ENCODE data around the gene CIZ1. TPM values are rescaled to one million over a fixed set of nuclear protein-coding genes. Genes with fewer than 3 reads are reported as not detected.

The CIZ1 gene
- total RNA-seq, 1 experiment from 2014 or later = 104 TPM

GRCh38 chr9:128224877-128225276, 33.5 kb upstream of the CIZ1 start:
- H3K56ac ChIP-seq (ENCODE audit: insufficient read length, low read depth, low read length) = no peak overlapping the region
- H3K23me2 ChIP-seq (ENCODE audit: insufficient read length, low read depth, low read length, poor library complexity, severe bottlenecking) = no peaks in the 10 kb centered on the region
- H3K27ac Mint-ChIP-seq = no peak overlapping the region
- no peak overlapping the region for H2BK15ac ChIP-seq (ENCODE audit: low read depth, low read length)
- no peaks in the 10 kb centered on the region for H4K20me1 ChIP-seq (ENCODE audit: control insufficient read depth, insufficient read depth, insufficient read length)
- H3K4me1 Mint-ChIP-seq = no peaks in the 10 kb centered on the region; a peak in 1 of 4 replicates
- no peaks in the 10 kb centered on the region for H3K9me3 Mint-ChIP-seq
- no peak overlapping the region for H3K14ac ChIP-seq (ENCODE audit: insufficient read depth, low read length)
- no peak for TF ChIP-seq CTCF (conservative IDR thresholded peaks at IDR 0.05)
- H3K79me1 ChIP-seq (ENCODE audit: insufficient read depth, low read depth, low read length, poor library complexity, severe bottlenecking) = no peaks in the 10 kb centered on the region
- no peak overlapping the region for H3K27ac ChIP-seq (ENCODE audit: insufficient read length, low read depth, low read length)
- H3K4me1 ChIP-seq (ENCODE audit: insufficient read depth, low read length) = no peaks in the 10 kb centered on the region
- no peak overlapping the region for H3K23ac ChIP-seq (ENCODE audit: insufficient read length, low read depth, low read length)
- H2AK5ac ChIP-seq (ENCODE audit: insufficient read length, low read length) = no peak overlapping the region
- H2BK5ac ChIP-seq (ENCODE audit: insufficient read length, low read length) = no peak overlapping the region
- H4K8ac ChIP-seq (replicated peaks; ENCODE audit: insufficient read length, low read depth, low read length) = no peak overlapping the region
- peaks cover 11 to 38% (median 30%) of the 10 kb centered on the region in 3 experiments for H3K36me3 Mint-ChIP-seq (ENCODE audit: insufficient read depth in 1 of 3, low read depth in 3 of 3)
- H3T11ph ChIP-seq (ENCODE audit: low read length) = no peak overlapping the region
- H3K9ac ChIP-seq (ENCODE audit: extremely low read depth, insufficient read length, low read length) = no peak overlapping the region
- no peaks in the 10 kb centered on the region for H3K79me2 ChIP-seq (ENCODE audit: insufficient read depth, low read length)
- no peak overlapping the region for H3K4me2 ChIP-seq (ENCODE audit: insufficient read depth, insufficient read length, low read length)
- no CpG with 5 or more reads among the region's 7 CpGs for WGBS (ENCODE audit: extremely low coverage, insufficient read length, low lambda C conversion rate)
- no peak overlapping the region for H3K4me3 Mint-ChIP-seq
- no peak overlapping the region for H3K4ac ChIP-seq (ENCODE audit: low read depth, low read length)
- DNase-seq = no peak
- H3K9me3 ChIP-seq (ENCODE audit: control insufficient read depth, low read depth, low read length) = no peaks in the 10 kb centered on the region
- no peak overlapping the region for H3K18ac ChIP-seq (ENCODE audit: insufficient read length, low read depth, low read length)
- H3K27me3 ChIP-seq (ENCODE audit: insufficient read depth, low read length) = no peaks in the 10 kb centered on the region
- H4K5ac ChIP-seq (ENCODE audit: insufficient read length, low read depth, low read length) = no peak overlapping the region
- H2AFZ ChIP-seq (ENCODE audit: low read length) = no peak overlapping the region
- no peak overlapping the region for H4K91ac ChIP-seq (ENCODE audit: insufficient read length, low read depth, low read length)
- H2BK20ac ChIP-seq (ENCODE audit: low read depth, low read length, poor library complexity, severe bottlenecking) = no peak overlapping the region
- H3K27me3 Mint-ChIP-seq (ENCODE audit: low read depth) = no peaks in the 10 kb centered on the region
- H2BK120ac ChIP-seq (ENCODE audit: low read depth, low read length, poor library complexity, severe bottlenecking) = no peak overlapping the region
- H2BK12ac ChIP-seq (ENCODE audit: insufficient read length, low read depth, low read length) = no peak overlapping the region

Data from H9 (cell line).